NT2/D1 (cell line): ENCODE results near the gene GPX4.

Experiments
- SUZ12 ChIP-seq: IDR thresholded peaks from 2 replicates; pipeline ENCODE4 v1.6.1; 2011; ENCODE audit not compliant: insufficient read length, insufficient read depth; ENCODE audit errors: extremely low read depth
- ZNF274 ChIP-seq: IDR thresholded peaks from 2 replicates; pipeline ENCODE4 v1.6.1; 2011; ENCODE audit warnings: mild to moderate bottlenecking, low read depth, low read length

DNA sequence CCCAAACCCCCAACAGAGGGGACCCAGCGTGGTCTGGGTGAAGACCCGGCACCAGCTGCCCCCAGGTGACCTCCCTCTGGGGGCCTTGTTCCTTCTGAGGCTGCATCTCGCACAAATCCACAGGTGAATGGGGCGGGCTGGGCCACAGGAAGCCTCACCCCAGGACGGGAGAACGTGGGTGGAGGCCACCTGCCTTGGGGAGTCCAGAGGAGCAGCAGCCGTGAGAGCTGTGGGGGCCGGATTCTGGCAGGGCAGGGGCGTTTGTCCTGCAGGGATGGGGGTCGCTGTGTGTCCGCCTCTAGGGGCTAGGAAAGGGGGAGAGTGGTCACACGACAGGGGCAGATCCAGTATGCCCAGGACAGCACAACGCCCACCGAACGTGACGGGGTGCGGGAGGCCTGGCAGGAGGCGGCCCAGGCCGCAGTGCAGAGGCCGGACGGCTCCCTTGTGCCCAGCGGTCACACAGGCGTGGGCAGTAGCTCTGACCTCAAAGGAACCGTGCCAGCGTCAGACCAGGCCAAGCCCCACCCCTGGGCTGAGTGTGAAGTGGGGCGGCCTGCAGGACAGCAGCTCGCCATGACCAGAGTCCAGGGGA is 15.3 kb upstream of the GPX4 start:
- TF ChIP-seq ZNF274 (no peak), SUZ12 (no peak)
